PC-9 (cell line): Measurements from ENCODE around the gene TGM2. TPM values are rescaled to one million over a fixed set of nuclear protein-coding genes. Genes with fewer than 3 reads are reported as not detected.

ENCODE experiments used
- BruUV-seq: library from RNA; stranded (reverse); fragments of 400-500 nt; replicated peaks from 2 replicates; lab custom pipeline; 2021; lab: Mats Ljungman, UMichigan
- CTCF ChIA-PET: fragments of 300-600 bp; sonication (Branson Sonifier 250); formaldehyde crosslinking; loops from one replicate; lab custom pipeline; 2022; ENCODE audit warnings: antibody characterized with exemption; lab: Charles Lee
- POLR2A ChIA-PET: fragments of 300-600 bp; sonication (Branson Sonifier 250); formaldehyde crosslinking; loops from one replicate; lab custom pipeline; 2022; ENCODE audit warnings: antibody characterized with exemption; ENCODE audit not compliant: unreplicated experiment; lab: Charles Lee
- DNase-seq, 2 experiments: peaks; one replicate each; pipeline versions ENCODE4 v3.0.0 to v3.0.0-alpha.2; 2015 to 2022; ENCODE audit warnings: mixed read lengths in 1 of 2
- H2AFZ ChIP-seq: fragments of 200-600 bp; sonication (generic); 2 replicates; pipeline ENCODE4 v1.8.1; 2017; ENCODE audit warnings: antibody characterized with exemption
- H3F3A ChIP-seq: fragments of 200-600 bp; sonication (generic); 2 replicates; pipeline ENCODE4 v1.8.1; 2017; ENCODE audit warnings: antibody characterized with exemption, mild to moderate bottlenecking, low read depth; ENCODE audit not compliant: insufficient read depth
- H3K27ac ChIP-seq: fragments of 200-600 bp; sonication (generic); 2 replicates; pipeline ENCODE4 v1.6.1; 2016; ENCODE audit warnings: mixed run types
- H3K27me3 ChIP-seq: fragments of 200-600 bp; sonication (generic); 2 replicates; pipeline ENCODE4 v1.6.1; 2016; ENCODE audit warnings: low read depth, mixed run types; ENCODE audit not compliant: insufficient read depth
- H3K36me3 ChIP-seq: fragments of 200-600 bp; sonication (generic); 2 replicates; pipeline ENCODE4 v1.6.1; 2016; ENCODE audit warnings: low read depth, mixed run types
- H3K4me1 ChIP-seq: fragments of 200-600 bp; sonication (generic); replicated peaks from 2 replicates; pipeline ENCODE4 v1.6.1; 2016; ENCODE audit warnings: mixed run types; ENCODE audit not compliant: insufficient read depth
- H3K4me2 ChIP-seq: fragments of 200-600 bp; sonication (generic); 2 replicates; pipeline ENCODE4 v1.6.1; 2017; ENCODE audit warnings: mixed run types
- H3K4me3 ChIP-seq: fragments of 200-600 bp; sonication (generic); 2 replicates; pipeline ENCODE4 v1.6.1; 2016; ENCODE audit warnings: mixed run types
- H3K79me2 ChIP-seq: fragments of 200-600 bp; sonication (generic); 2 replicates; pipeline ENCODE4 v1.6.1; 2017; ENCODE audit warnings: low read depth, mixed run types
- H3K9me2 ChIP-seq: fragments of 200-600 bp; sonication (generic); 2 replicates; pipeline ENCODE4 v1.8.1; 2017; ENCODE audit warnings: mild to moderate bottlenecking; ENCODE audit not compliant: insufficient read depth
- H3K9me3 ChIP-seq: fragments of 200-600 bp; sonication (generic); 2 replicates; pipeline ENCODE4 v1.8.1; 2016; ENCODE audit warnings: low read depth; ENCODE audit not compliant: insufficient read depth
- H4K20me1 ChIP-seq: fragments of 200-600 bp; sonication (generic); 2 replicates; pipeline ENCODE4 v1.8.1; 2017; ENCODE audit not compliant: insufficient read depth
- CTCF ChIP-seq: fragments of 200-600 bp; sonication (generic); conservative IDR thresholded peaks from 2 replicates; pipeline ENCODE4 v1.6.1; 2017; ENCODE audit warnings: mixed run types, antibody characterized with exemption, mild to moderate bottlenecking, moderate library complexity
- EZH2 ChIP-seq: fragments of 200-600 bp; sonication (generic); IDR thresholded peaks from 2 replicates; pipeline ENCODE4 v1.8.0; 2017; ENCODE audit warnings: antibody characterized with exemption, low read depth
- intact Hi-C: fragments of 100-400 bp; cut with micrococcal nuclease; formaldehyde crosslinking; loops from one replicate; pipeline ENCODE4 v1.10.0; 2022; ENCODE audit not compliant: unreplicated experiment
- total RNA-seq: library from RNA; stranded (reverse); gene quantifications from 2 replicates; pipeline ENCODE4 v1.2.3, GENCODE V29; 2021

Gene TGM2
- total RNA-seq, 1 experiment from 2014 or later = 333 TPM

GRCh38 chr20:38146156-38146555, 18.9 kb downstream of the TGM2 start:
- no peak for DNase-seq
- no TSS peak for BruUV-seq
- Histone ChIP-seq H4K20me1 (no peaks in the 10 kb centered on the region), H3K4me1 (peaks cover 62% of the 10 kb centered on the region), H3K36me3 (peaks cover 76% of the 10 kb centered on the region), H3K79me2 (peaks cover 22% of the 10 kb centered on the region), H3K9me2 (no peaks in the 10 kb centered on the region), H2AFZ (no peak overlapping the region), H3F3A (peaks cover 95% of the 10 kb centered on the region), H3K27ac (peak overlapping the region; percentile 97), H3K9me3 (no peaks in the 10 kb centered on the region), H3K4me3 (no peak overlapping the region), H3K4me2 (no peak overlapping the region), H3K27me3 (no peaks in the 10 kb centered on the region)
- TF ChIP-seq EZH2 = no peak
- no peak for TF ChIP-seq CTCF
- CTCF ChIA-PET = interaction anchor here (0.6 to 0.7 kb wide), 2 partner anchors 47 to 67 kb away, joined by 3 to 10 read pairs; no protein-coding TSS in a partner anchor
- POLR2A ChIA-PET = no interaction called here
- intact Hi-C loops = no loop called here

- Histone ChIP-seq H3K9me3 (no peaks in the 10 kb centered on the region), H3F3A (peaks cover 96% of the 10 kb centered on the region), H3K4me3 (no peak overlapping the region), H3K79me2 (peaks cover 18% of the 10 kb centered on the region; the same call in 1 of the 2 replicates), H3K27ac (peak overlapping the region; percentile 97), H3K9me2 (no peaks in the 10 kb centered on the region), H3K27me3 (no peaks in the 10 kb centered on the region), H3K4me2 (peak overlapping the region; percentile 64; the same call in 1 of the 2 replicates), H4K20me1 (no peaks in the 10 kb centered on the region), H3K36me3 (peaks cover 76% of the 10 kb centered on the region), H3K4me1 (peaks cover 60% of the 10 kb centered on the region), H2AFZ (no peak overlapping the region)
- intact Hi-C loops = loop anchor here (2.0 kb wide), 2 partner anchors 23 to 71 kb away; no protein-coding TSS in a partner anchor
- POLR2A ChIA-PET = no interaction called here
- TSS peak; percentile 5 for BruUV-seq
- no peak for TF ChIP-seq CTCF
- TF ChIP-seq EZH2 = no peak
- DNase-seq = no peak
- CTCF ChIA-PET = interaction anchor here (0.6 to 0.7 kb wide), 2 partner anchors 47 to 67 kb away, joined by 3 to 10 read pairs; no protein-coding TSS in a partner anchor
Observed at GRCh38 chr20:38145729-38146075, 19.4 kb downstream of the TGM2 start.

GRCh38 chr20:38144974-38145728, 19.9 kb downstream of the TGM2 start:
- TF ChIP-seq CTCF (no peak), EZH2 (no peak)
- POLR2A ChIA-PET = interaction anchor here (0.8 to 2.0 kb wide), 4 partner anchors 7 to 76 kb away, joined by 6 to 14 read pairs (median 8); no protein-coding TSS in a partner anchor
- DNase-seq = peak in 1 of 2 experiments; percentile 70
- H3K27ac ChIP-seq = peak overlapping the region; percentile 97
- H4K20me1 ChIP-seq = no peaks in the 10 kb centered on the region
- CTCF ChIA-PET = interaction anchor here (0.6 to 2.2 kb wide), 7 partner anchors 10 to 88 kb away, joined by 3 to 10 read pairs (median 4); no protein-coding TSS in a partner anchor
- H3K4me3 ChIP-seq = no peak overlapping the region
- H3K27me3 ChIP-seq = no peaks in the 10 kb centered on the region
- peak overlapping the region; percentile 64 for H3K4me2 ChIP-seq
- intact Hi-C loops = loop anchor here (1.0 to 2.0 kb wide), 7 partner anchors 7 to 72 kb away; no protein-coding TSS in a partner anchor
- no peak overlapping the region for H2AFZ ChIP-seq
- peaks cover 60% of the 10 kb centered on the region for H3K4me1 ChIP-seq
- peaks cover 94% of the 10 kb centered on the region for H3F3A ChIP-seq
- peaks cover 76% of the 10 kb centered on the region for H3K36me3 ChIP-seq
- no peaks in the 10 kb centered on the region for H3K9me2 ChIP-seq
- H3K9me3 ChIP-seq = no peaks in the 10 kb centered on the region
- BruUV-seq = no TSS peak
- peaks cover 14% of the 10 kb centered on the region; the same call in 1 of the 2 replicates for H3K79me2 ChIP-seq
